Measurements from ENCODE around the gene LZIC.

LZIC gene

GRCh38 chr1:9960706-9961562 is 17.7 kb upstream of the LZIC start:
- no peaks in the 10 kb centered on the region for H4K20me1 ChIP-seq (ENCODE audit: insufficient read depth, low read length)
- H2AFZ ChIP-seq (ENCODE audit: low read length), result 0 out of 2 replicates have a peak overlapping the region, but pooled peaks have one; percentile 51
- no peaks in the 10 kb centered on the region for H3K9me2 ChIP-seq (ENCODE audit: low read depth, low read length)
- no peaks in the 10 kb centered on the region for H3K36me3 ChIP-seq (ENCODE audit: insufficient read depth, low read length)
- no peaks in the 10 kb centered on the region for H3F3A ChIP-seq (ENCODE audit: insufficient read depth, low read length)
- H3K27me3 ChIP-seq (ENCODE audit: insufficient read depth, low read length), result no peaks in the 10 kb centered on the region
- H3K79me2 ChIP-seq (ENCODE audit: insufficient read depth, low read length), result no peaks in the 10 kb centered on the region
- no peaks in the 10 kb centered on the region for H3K9me3 ChIP-seq (ENCODE audit: low read length)
- peaks cover 16% of the 10 kb centered on the region for H3K4me1 ChIP-seq (ENCODE audit: insufficient read depth, low read length, severe bottlenecking)
- peak overlapping the region; percentile 44 for H3K4me3 ChIP-seq (ENCODE audit: low read depth, low read length, poor library complexity, severe bottlenecking)
- peak overlapping the region; percentile 41; the same call in 1 of the 2 replicates for H3K9ac ChIP-seq (ENCODE audit: low read length)
- peak overlapping the region; percentile 65 for H3K4me2 ChIP-seq (ENCODE audit: low read length)
- peak overlapping the region; percentile 78 for H3K27ac ChIP-seq (ENCODE audit: low read depth, low read length, poor library complexity, severe bottlenecking)
- no peak for TF ChIP-seq CTCF (IDR thresholded peaks at IDR 0.05; ENCODE audit: low read length)
- no peak for TF ChIP-seq EZH2 (IDR thresholded peaks at IDR 0.05; ENCODE audit: borderline replicate concordance, low read length)

GRCh38 chr1:9960011-9960410 is 16.8 kb upstream of the LZIC start:
- peak overlapping the region; percentile 41; the same call in 1 of the 2 replicates for H3K9ac ChIP-seq (ENCODE audit: low read length)
- no peaks in the 10 kb centered on the region for H3K9me2 ChIP-seq (ENCODE audit: low read depth, low read length)
- H3K4me3 ChIP-seq (ENCODE audit: low read depth, low read length, poor library complexity, severe bottlenecking), result no peak overlapping the region
- no peaks in the 10 kb centered on the region for H3K27me3 ChIP-seq (ENCODE audit: insufficient read depth, low read length)
- no peaks in the 10 kb centered on the region for H4K20me1 ChIP-seq (ENCODE audit: insufficient read depth, low read length)
- H3F3A ChIP-seq (ENCODE audit: insufficient read depth, low read length), result no peaks in the 10 kb centered on the region
- no peaks in the 10 kb centered on the region for H3K9me3 ChIP-seq (ENCODE audit: low read length)
- H3K79me2 ChIP-seq (ENCODE audit: insufficient read depth, low read length), result no peaks in the 10 kb centered on the region
- no peak overlapping the region for H3K27ac ChIP-seq (ENCODE audit: low read depth, low read length, poor library complexity, severe bottlenecking)
- H3K4me2 ChIP-seq (ENCODE audit: low read length), result no peak overlapping the region
- peaks cover 16% of the 10 kb centered on the region for H3K4me1 ChIP-seq (ENCODE audit: insufficient read depth, low read length, severe bottlenecking)
- no peaks in the 10 kb centered on the region for H3K36me3 ChIP-seq (ENCODE audit: insufficient read depth, low read length)
- H2AFZ ChIP-seq (ENCODE audit: low read length), result no peak overlapping the region
- TF ChIP-seq EZH2 (IDR thresholded peaks at IDR 0.05; ENCODE audit: borderline replicate concordance, low read length), result no peak
- no peak for TF ChIP-seq CTCF (IDR thresholded peaks at IDR 0.05; ENCODE audit: low read length)

GRCh38 chr1:9957726-9958125 is 14.5 kb upstream of the LZIC start:
- Histone ChIP-seq H3K4me1 (ENCODE audit: insufficient read depth, low read length, severe bottlenecking) (peaks cover 16% of the 10 kb centered on the region), H3K9ac (ENCODE audit: low read length) (no peak overlapping the region), H3K36me3 (ENCODE audit: insufficient read depth, low read length) (no peaks in the 10 kb centered on the region; the same call in 1 of the 2 replicates), H3K9me3 (ENCODE audit: low read length) (no peaks in the 10 kb centered on the region), H3K4me2 (ENCODE audit: low read length) (no peak overlapping the region), H4K20me1 (ENCODE audit: insufficient read depth, low read length) (no peaks in the 10 kb centered on the region), H3K4me3 (ENCODE audit: low read depth, low read length, poor library complexity, severe bottlenecking) (no peak overlapping the region), H3K79me2 (ENCODE audit: insufficient read depth, low read length) (no peaks in the 10 kb centered on the region), H3K27ac (ENCODE audit: low read depth, low read length, poor library complexity, severe bottlenecking) (no peak overlapping the region), H3F3A (ENCODE audit: insufficient read depth, low read length) (no peaks in the 10 kb centered on the region), H2AFZ (ENCODE audit: low read length) (no peak overlapping the region), H3K27me3 (ENCODE audit: insufficient read depth, low read length) (no peaks in the 10 kb centered on the region), H3K9me2 (ENCODE audit: low read depth, low read length) (no peaks in the 10 kb centered on the region)
- TF ChIP-seq EZH2 (IDR thresholded peaks at IDR 0.05; ENCODE audit: borderline replicate concordance, low read length) (no peak), CTCF (IDR thresholded peaks at IDR 0.05; ENCODE audit: low read length) (no peak)

All from OCI-LY1 (cell line).